ELF-1 (cell line): ENCODE results near the gene FUZ.

Source experiments
- DNase-seq: peaks from one replicate; pipeline ENCODE4 v3.0.0-alpha.2; 2016; ENCODE audit warnings: low read depth, low spot score

Gene FUZ

DNA sequence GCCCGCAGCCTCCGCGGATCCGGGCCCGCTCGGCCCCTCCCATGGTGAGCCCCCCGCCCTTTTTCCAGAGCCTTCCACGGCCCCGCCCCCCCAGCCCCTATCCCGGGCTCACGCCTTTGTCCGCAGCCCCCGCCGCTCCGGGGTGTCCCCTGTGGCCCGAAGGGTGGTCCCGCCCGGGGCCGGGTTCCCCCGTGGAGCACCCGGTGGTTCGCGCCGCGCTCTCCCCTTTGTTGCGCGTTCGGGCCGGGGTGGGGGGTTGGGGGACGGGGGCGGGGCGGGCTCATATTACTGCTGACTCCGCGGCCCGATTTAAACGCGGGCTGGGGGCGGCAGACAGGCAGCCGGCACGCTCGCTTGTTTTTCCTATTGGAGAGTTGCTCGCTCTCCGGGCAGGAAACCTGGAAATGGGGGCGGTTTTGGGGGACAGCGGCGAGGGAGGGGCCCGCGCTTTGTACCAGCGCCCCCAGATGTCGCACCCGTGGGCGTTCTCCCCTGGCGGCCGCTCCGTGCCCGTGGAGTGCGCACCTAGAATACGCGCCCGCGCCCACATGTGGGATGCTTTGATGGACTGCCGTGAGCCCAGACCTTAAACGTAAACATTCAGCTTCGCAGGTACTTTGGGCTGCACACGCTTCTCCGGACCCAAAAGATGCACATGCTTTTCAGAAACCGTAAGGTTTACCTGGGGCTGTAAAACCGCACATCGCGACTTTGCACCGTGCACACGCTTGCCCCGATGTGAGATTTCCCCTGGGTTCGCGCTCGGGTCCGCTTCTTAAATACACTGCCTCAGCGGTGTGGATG is 38.6 kb upstream of the FUZ start:
- DNase-seq: peak; percentile 39

DNA sequence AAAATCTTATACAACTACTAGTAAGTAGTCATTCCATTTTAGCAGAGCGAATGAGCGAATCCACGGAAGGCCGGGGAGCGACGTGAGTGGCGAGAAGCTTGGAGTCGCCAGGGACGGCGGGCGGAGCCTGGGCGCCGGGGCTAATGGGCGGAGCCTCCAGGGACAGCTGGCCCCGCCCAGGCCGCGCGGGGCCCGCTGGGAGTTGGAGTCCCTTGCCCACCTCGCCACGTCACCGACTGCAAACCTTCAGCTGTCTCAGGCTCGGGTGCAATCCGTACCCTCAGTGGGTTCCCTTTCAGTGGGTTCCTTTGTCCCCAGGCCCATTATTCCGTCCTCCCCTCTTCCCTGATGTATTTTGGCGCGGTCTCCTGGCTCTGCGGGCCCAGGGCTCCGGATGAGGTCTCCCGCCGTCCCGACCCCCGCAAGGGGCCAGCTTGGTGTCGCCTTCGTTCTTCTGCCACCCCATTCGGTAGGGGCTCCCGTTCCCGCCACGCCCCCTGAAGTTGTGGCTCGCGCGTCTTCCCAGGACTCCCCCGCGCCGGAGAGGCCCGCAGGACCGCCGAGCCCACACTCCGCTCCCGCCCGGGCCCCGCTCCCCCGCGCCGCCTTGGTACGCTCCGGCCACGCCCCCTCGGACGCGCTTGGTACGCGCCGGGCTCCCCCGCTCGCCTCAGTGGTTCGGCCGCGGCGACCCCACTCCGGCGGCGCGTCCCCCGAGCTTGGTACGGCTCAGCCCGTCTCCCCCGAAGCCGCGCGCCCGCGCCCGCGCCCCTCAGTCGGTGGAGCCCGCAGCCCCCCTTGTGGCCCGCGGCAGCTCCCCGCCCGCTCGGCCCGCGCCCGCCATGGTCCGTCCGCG is 37.6 kb upstream of the FUZ start, which contains the start of gene PTOV1:
PTOV1 (plus strand) TSS at position 673 of the 856 bp plus-strand sequence.
- peak; percentile 94 for DNase-seq

DNA sequence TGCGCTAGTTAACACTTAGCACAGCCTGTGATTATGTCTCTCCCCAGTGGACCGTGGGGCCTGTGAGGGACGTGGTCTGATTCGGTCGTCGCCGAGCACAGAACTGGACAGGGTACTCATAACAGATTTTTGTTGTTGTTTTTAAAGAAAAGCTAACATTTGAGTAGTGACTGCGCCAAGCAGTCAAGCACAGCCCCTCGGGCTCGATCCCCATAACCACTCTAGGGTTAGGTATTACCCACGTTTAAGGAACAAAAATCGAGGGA is 37.1 kb upstream of the FUZ start:
- no peak for DNase-seq

DNA sequence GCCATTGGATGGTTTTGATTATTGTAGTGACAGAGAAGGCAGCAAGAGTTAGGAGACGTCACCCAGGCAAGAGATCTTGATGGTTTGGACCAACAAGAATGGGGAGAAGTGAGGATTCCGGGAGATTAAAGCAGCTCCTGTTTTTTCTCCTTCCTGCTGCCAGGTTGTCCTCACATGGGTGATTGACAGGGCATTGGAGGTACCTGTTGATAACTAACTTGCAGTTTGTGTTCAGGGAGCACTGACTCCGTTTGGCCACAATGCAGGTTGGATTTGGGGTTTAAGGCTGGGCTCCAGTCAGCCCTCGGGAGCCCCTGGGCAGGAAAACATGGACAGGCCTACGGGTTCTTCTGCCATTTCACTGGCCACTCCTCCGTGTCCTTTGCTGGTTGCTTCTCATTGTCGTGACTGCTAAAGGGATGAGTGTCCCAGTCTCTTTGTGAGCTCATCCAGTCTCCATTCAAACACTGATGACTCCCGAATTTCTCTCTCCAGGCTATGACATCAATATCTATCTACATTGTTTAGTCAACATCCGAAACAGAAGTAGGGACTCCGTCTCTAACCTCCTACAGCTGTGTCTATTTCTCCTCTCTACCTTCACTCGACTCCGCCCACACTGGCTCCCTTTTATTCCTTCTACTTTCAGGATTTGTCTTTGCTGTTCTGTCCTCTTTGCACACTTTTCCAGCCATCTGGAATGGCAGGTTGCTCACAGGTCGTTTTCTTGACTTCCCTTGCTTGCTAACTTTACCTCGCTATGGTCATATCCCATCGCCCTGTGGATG is 36.5 kb upstream of the FUZ start:
- DNase-seq: no peak

DNA sequence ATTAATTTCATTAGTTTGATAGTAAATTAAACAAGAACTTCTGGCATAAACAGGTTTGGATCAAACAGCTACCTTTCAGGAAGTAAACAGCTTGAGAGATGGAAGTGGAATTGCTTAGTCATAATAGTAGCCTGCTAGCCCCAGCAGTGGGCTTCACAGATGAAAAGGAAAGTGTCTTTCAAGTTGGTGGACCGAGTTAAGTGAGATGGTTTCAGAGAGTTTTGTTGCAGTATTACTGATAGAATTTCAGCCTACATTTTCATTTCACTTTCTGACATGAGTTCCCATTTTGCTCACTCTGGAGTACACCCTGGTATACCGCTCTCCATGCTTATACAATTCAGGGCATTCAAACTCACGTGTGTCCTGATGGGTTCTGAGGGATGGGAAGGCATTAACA is 35.8 kb upstream of the FUZ start:
- DNase-seq: no peak

DNA sequence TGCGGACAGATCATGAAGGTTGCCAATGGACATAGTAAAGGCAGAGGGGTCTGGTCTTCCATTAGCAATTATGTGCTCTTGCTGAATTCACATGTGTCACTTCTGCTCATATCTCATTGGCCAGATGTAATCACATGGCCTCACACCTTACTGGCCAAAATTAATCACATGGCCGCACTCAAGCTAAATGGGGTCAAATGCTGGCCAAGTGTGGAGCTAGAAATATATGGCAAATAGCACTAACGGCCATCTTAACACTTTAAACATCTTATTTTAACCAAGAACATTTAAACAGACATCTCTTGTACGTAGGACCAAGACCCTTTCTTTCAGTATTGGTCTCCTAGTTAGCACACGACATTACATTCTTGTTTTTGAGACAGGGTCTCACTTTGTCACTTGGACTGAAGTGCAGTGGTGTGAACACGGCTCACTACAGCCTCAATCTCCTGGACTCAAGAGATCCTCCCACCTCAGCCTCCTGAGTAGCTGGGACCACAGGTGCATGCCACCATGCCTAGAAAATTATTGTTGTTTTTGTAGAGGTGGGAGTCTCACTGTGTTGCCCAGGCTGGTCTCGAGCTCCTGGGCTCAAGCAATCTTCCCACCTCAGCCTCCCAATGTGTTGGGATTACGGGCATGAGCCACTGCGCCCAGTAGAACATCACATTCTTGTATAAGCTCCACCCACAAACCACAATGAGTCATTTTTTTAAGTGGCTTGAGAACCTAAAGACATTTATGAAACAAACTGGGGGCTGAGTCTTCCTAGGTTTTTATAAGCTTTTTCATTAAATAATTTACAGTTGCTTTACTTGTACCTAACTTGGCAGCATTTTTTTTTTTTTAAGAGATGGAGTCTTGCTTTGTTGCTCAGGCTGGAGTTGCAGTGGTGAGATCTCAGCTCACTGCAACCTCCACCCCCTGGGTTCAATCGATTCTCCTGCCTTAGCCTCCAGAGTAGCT is 34.9 kb upstream of the FUZ start:
- no peak for DNase-seq

DNA sequence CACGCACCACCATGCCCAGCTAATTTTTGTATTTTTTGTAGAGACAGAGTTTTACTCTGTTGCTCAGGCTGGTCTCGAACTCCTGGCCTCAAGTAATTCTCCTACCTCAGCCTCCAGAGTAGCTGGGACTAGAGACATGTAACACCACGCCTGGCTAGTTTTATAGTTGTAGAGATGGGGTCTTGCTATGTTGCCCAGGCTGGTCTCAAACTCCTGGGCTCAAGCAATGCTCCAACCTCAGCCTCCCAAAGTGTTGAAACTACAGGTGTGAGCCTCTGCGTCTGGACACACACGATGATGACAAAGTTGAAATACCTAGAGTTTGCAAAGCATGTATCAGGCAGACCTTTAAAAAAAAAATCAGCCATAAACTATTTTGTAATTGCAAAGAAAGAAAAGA is 33.3 kb upstream of the FUZ start:
- DNase-seq: no peak

DNA sequence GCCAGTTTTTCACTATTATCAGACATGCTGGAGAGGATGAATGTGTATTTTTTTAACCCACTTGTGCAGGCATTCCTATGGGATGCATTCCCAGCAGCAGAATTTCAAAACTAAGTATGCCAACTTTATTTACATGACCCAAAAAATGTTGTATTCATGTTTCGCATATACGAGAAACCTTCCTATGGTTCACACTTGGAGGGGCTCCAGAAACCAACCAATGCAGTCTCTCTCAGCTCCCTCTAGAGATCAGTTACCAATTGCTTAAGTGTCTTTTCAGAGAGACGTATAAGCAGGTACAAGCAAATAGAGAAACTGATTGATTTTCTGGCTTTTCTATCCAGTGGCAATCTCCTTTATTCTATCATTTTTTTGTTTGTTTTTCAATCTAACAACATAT is 32.3 kb upstream of the FUZ start:
- no peak for DNase-seq

DNA sequence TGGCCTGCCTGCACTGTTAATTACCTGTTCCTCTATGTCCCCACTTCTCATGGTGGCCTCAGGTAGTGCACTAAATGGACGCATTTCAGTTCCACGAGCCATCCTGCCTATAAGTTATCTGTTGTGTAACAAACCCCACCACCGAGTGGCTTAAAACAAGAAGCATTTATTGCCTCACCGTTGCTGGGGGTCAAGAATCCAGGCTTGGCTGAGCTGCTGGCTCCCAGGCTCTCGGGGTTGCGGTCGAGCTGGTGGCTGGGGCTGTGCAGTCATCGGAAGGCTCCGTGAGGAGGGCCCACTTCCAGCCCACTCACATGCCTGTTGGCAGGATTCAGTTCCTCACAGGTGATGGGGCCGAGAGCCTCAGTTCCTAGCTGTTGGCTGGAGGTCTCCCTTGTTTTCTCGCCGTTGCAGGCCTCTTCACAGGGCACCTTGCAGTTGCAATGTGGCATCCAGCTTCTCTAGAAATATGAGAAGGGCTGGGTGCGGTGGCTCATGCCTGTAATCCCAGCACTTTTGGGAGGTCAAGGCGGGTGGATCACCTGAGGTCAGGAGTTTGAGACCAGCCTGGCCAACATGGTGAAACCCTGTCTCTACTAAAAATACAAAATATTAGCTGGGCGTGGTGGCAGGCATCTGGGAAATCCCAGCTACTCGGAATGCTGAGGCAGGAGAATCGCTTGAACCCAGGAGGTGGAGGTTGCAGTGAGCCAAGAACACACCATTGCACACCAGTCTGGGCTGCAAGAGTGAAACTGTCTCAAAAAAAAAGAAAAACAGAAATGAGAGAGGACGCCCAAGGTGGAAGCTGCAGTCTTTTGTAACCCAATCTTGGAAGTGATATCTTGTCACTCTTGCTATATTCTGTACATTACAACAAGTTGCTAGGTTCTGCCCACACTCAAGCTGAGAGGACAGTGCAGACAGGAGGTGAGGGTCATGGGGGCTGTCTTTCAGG is 31.3 kb upstream of the FUZ start:
- DNase-seq: no peak

DNA sequence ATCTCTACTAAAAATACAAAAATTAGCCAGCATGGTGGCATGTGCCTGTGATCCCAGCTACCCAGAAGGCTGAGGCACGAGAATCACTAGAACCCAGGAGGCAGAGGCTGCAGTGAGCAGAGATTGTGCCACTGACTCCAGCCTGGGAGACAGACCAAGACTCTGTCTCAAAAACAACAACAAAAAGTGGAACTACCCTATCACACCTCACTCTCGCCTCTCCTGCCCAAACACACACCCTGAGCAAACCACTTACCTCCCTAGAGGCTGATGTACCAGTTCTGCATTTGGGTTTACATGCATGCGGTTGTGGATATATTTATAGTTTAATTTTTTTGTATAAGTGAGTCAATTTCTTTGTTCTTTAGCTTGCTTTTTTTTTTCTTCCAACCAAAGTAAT is 30.2 kb upstream of the FUZ start:
- no peak for DNase-seq

DNA sequence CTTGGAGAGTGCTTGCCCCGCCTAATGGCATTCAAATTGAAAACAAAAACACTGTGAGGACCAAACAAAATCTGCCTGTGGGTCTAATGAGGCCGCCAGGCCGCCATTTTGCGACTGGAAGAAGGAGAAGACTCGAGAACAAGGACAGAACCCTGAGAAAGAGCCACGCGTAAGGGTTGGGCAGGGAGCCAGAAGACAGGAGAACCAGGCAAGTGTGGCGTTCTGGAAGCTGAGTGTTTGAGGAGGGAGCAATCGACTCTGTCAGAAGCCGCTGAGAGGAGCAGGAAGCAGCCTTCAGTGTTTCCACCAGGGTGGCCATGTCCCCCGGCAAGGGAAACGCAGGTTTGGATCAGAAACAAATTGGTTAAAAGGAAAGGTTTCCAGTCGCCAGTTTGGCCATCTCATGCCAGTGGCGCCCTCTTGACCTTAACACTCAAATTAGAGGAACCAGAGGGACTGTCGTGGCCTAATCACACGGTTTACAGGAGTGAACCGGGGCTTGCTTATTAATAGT is 27.7 kb upstream of the FUZ start:
- no peak for DNase-seq

DNA sequence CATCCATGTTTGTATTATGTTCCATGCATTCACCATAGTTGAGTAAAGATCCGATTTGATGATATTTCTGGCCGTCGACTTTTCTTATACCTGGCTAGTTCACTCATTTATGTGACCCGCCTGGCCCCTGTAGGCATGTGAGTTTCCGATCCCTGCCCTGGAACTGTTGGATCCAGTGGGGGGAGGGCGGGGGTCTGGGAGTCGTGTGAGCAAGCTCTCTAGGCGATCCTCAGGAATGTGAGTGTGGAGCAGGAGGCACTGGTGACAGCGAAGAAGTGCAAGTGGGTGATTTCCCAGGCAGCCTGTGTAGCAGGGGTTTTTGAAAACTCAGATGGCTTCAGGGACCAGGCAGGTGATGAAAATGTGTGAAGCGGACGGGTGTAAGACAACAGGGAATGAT is 27.2 kb upstream of the FUZ start:
- DNase-seq: no peak

DNA sequence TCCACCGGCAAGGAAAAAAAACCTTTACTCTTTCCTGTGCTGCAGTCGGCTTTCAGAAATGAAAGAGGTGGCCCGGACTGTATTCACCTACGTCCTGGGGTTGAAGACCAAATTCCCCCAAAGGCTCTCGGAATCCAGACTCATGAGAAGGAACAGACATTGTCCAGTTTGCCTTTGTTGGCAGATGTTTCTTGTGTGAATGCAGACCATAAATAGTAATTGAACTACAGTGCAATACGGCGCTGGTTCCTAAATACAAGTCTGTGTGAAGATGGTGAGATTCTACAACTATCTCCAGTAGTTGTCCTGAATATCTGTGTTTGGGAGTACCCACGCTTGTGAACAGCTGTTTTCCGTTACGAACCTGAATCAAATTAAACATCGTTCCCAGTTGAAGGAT is 26.6 kb upstream of the FUZ start:
- no peak for DNase-seq

DNA sequence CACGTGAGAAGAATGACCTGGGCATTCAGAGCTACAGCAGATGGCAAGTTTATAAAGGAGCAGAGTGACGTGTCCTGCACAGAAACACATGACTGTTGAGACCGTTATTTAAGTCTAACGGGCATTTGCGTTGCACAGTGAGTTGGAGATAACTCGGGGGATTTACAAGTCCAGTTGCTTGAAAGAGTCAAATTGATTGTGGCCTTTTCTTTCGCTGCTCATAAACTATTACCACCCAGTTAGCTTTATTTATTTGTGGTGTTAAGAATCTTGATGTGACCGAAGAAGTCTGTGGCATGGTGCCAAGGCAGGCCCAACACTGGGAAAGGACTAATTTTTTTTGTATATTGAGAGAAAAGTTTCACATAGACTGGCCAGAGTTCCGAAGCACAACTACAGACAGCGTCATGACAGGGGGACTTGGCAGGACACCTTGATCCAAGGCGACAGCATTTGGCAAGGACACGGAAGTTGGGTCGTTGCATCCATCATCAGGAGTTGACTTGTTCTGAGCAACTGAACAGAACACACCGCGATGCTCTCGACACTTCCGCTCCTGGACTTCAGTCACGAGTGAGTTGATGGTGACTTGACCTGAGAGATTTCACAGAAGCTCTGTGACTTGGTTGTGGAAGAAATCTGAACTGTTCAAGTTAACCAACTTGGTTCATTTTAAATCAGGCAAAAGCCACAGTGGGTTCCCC is 25.9 kb upstream of the FUZ start:
- no peak for DNase-seq

DNA sequence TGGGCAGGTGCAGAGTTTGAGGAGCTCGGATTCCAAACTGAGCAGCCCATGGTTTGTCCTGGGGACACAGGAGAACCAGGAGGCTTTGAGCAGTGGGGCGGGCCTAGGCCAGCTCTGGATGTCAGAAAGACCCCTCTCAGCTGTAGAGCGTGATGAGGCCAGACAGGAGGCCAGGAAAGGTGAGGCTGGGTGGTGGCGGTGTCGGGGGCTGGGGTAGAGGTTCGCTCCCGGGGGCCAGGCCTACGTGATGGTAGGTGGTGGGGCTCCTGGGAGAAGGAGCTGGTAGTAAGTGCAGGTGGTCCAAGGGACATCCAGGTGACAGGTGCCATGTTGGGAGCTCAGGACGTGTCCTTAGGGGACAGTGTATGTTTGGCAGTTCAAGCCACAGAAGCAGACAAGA is 24.3 kb upstream of the FUZ start:
- DNase-seq: no peak

DNA sequence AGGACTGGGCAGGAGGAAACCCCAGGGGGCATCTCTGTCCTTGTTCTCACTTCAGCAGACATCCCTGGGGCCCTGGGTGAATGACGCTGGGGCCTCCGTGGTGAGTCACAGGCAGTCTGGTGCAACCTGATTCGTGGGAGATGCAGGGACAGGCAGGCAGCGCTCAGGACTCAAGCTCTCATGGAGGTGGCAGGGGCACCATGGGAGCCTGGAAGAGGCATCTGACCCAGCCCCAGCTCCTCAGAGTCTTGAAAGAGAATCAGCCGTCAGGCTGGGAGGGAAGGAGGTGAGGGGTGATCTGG is 23.9 kb upstream of the FUZ start:
- DNase-seq: no peak

DNA sequence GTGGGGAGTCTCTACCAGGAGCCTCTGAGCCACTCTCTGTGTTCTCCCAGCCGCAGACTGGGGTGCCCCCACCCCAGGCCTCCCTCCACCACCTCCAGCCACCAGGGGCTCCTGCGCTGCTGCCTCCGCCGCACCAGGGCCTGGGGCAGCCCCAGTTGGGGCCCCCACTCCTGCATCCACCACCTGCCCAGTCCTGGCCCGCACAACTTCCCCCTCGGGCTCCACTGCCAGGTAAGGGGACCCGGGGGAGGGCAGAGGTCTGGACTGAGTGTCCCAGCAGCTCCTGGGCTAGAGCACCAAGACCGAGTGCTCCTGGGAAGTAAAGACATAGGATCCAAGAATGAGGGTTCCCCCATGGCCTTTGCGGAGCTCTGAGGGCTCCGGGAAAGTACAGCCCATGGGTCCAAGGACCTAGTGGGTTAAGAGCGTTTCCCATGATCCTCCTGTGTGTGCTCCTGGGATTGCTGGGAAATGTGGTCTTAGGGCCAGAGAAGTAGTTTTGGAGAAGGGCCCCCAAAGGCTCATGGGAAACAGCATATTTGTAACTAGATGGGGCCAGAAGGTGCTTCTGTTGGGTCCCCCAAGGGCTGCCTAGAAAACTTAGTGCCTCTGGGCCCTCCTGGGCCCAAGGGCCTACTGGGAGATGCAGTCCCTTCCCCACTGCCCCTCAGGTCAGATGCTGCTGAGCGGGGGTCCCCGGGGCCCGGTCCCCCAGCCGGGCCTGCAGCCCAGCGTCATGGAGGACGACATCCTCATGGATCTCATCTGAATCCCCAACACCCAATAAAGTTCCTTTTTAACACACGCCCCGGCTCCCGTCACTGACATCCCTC is 23.3 kb upstream of the FUZ start:
- DNase-seq: no peak

DNA sequence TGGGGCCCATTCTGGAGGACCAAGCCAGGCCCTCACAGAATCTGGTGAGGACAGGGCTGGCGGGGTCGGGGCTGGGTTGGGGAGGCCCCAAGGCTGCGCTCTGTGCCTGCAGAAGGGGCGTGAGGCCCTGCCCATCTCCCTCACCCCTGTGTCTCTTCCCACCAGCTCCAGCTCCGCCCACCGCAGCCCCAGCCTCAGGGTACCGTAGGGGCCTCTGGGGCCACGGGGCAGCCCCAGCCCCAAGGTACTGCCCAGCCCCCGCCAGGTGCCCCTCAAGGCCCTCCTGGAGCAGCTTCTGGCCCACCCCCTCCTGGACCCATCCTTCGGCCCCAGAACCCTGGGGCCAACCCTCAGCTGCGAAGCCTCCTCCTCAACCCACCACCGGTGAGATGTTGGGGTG is 22.5 kb upstream of the FUZ start:
- DNase-seq: no peak

DNA sequence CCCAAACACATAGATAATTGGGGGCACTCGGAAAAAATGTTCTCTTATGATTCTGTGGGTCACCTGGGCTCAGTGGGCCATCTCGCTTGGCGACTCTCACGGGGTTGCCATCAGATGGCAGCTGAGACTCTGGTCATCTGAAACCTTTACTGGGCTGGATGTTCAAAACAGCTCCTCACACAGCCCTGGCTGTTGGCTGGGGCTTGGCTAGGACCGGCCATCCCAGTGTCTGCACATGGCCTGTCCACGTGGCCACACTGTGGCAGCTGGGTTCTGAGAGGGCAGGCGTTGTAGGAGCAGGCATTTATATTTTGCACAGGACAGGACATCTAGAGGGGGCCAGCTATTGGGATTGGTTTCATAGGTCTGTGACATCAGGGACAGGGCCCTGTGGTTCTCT is 20.5 kb upstream of the FUZ start:
- no peak for DNase-seq
